ENCODE measurements around the gene ZNG1F.
"Not testable (repeated sequence)": the region's sequence is repeated elsewhere in the genome, so short reads cannot be mapped to it uniquely, and the experiment has no call there.

DNA sequence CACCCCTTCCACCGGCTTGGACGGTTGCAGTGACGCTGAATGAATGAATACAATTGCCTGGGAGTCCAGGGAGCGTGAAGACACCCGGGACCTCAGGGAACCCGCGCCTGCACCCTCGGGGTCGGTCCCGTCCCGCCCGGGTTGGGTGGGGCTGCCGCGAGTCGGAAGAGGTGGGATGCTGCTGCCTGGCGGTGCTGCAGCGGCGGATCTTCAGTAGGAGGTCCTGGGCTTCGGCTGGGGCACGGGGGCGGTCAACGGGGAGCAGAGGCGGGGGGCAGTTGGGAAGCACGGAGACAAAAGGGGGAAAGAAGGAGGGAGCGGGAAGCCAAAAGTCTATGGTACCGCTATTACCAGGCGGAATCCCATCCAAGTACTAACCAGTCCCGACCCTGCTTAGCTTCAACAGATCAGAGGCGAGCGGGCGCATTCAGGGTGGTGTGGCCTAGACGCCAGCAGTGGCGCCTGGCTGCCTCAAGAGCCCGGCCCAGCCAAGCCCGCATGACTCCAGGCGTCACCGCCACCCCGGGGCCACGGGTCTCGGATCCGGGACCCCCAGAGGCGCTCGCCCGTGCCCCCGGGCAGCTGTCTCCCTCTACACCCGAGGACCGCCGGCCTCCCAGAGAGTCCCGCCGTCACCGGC is 48.1 kb upstream of the ZNG1F start:
- TF ChIP-seq ZNF274 (IDR thresholded peaks at IDR 0.05; ENCODE audit: low read depth, low read length); SUZ12 (IDR thresholded peaks at IDR 0.05; ENCODE audit: extremely low read depth, insufficient read depth, insufficient read length): not testable (repeated sequence)
